ENCODE measurements around the gene NRXN3.

Gene NRXN3

DNA sequence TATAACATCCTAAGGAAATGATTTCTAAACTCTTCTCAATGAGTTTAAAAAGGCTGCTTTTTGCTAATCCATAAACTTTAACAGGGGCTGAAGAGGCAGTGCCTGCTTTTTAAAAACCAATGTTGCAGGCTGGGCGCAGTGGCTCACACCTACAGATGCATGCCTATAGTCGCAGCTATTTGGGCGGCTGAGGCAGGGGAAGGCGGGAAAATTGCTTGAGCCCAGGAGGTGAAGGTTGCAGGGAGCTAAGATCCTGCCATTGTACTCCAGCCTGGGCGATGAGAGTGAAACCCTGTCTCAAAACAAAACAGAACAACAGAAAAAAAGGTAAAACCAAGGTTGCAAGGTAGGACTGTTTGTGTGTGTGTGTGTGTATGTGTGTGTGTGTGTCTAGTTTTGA lies 1509.9 kb downstream of the NRXN3 start:
- DNase-seq: no peak

DNA sequence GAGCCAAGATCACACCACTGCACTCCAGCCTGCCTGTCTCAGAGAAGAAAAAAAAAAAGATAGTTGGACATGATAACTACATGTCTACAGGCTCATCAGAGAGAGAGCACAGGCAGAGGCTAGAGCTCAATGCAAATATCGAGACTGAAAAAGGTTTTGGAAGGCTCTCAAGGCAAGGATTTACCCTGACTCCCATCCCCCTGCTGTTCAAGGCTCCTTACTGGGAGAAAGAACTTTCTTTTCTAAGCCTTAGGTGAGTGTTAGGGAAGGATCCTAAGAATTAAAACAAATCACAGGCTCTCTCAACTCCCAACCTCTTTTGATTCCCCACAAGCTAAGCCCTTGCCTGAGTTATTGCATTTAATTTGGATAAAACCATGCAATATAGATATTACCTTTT lies 1516.0 kb downstream of the NRXN3 start:
- no peak for DNase-seq

DNA sequence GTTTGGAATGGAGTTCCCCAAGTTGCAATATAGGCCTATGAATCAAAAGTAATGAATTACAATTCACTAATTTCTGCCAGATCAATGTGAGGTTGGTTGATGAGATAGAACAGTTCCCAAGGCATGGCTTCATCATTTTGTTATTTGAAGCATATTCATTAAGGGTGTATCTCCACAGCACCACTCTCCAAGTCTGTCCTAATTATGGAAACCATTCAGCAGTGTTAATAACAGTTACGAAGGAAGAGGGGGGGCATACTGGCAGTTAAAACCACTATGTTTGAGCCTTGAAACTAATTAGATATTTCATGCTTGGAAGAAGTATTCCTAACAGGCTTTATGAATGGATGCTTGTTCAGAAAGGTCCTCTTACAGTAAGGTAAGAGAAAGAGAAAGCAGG lies 1520.8 kb downstream of the NRXN3 start:
- DNase-seq: no peak

DNA sequence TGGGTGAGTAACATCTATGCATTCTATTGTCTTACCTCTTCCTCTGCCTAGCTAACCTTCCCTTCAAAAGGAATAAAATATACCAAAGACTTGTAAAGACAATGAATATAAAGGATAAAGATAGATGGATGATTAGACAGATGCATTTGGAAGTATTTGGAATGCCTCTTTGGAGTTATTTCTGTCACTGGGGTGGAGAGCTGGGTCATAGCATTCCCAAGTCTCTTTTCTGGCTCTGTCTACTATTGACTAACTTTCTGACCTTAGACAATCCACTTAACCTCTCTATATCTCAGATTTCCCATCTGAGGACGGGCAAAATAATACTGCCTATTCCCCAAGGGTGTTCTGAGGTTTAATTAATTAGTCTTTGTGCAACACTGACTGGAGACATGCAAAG lies 1523.8 kb downstream of the NRXN3 start:
- no peak for DNase-seq

DNA sequence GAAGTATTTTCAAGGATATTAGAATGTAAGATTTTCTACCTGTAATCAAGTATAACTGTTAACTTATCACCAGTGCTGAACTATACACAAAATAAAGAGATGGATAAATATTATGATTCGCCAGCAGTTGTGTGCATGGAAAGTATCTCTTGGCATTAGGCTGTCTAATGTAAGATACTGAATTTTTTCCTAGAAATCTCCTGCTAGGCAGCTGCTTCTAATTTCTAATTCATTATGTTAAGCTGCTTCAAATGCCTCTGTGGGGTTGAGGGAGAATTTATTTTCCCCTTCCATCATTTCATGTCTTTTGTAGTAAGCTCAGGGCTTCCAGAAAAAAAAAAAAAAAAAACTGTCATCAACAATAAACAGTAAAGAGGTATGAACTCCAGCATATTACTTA lies 1525.1 kb downstream of the NRXN3 start:
- no peak for DNase-seq

DNA sequence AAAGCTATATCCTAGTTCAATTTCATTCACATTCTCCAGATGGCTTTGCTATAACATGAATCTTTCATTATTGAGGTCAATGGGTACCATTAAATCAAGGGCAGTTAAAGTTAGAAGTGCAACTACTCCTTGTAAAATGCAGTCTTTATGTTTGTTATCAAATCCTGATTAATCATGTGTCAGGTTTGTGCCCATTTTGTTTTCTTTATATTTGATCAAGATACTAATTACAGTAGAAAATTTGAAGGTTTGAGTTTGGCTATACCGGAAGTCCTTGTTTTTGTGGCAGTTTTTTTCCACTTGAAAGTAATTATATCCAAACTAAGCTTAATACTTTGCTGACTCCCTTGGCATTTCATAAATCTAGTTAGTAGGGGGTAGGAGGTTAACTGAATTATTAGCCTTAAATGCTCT lies 1528.1 kb downstream of the NRXN3 start:
- no peak for DNase-seq

DNA sequence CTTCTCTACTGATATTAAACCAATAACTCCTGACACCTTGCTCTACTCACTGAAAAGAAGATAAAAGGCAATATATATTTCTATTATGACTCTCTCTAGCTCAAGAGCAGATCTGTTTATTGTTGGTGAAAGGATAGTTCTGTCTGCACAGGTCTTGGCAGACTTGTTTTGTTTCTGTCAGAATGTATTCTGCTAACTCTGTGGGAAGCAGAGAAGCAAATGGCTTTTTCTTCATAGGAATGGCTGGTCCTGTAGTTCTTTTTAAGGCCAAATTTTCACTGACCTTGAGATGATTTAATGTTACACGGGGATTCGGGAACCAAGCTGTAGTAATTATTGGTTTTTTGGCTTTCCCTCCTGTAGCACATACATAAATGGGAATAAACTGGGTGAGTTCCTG lies 1529.0 kb downstream of the NRXN3 start:
- DNase-seq: no peak

DNA sequence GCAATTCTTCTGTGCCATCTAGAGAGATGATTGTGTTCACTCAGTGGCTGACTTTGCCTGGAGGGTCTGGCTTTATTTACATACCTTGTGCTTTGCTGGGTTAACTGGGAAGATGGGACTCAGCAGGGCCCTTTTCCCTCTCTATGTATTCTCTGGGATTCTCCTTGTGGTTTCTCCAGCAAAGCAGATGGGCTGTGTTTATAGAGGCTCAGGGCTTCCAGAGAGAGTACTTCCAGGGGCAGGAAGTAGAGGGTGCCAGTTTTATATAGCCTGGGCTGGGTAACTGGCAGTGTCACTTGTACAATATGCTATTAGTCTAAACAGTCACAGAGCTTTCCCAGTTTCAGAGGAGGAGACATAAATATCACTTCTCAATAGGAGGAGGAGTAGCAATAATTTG lies 1531.2 kb downstream of the NRXN3 start:
- no peak for DNase-seq

DNA sequence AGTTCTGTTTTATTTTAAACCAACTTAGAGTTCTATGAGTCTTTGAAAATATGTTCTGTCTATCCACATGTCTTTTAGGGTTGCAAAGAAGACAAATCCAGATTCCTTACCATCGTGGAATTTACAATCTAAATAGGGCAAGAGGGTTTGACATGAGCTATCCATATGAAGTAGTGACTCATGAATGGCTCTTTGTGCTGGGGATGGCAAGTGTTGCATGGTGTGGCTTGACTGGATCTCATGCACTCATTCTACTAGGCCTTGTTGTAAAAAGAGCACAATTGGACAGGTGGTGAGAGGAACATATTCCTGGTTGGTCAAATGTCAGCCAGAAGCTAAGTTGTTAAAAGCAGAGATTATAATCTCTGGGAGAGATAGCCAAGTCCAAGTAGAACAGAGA lies 1532.0 kb downstream of the NRXN3 start:
- DNase-seq: no peak

DNA sequence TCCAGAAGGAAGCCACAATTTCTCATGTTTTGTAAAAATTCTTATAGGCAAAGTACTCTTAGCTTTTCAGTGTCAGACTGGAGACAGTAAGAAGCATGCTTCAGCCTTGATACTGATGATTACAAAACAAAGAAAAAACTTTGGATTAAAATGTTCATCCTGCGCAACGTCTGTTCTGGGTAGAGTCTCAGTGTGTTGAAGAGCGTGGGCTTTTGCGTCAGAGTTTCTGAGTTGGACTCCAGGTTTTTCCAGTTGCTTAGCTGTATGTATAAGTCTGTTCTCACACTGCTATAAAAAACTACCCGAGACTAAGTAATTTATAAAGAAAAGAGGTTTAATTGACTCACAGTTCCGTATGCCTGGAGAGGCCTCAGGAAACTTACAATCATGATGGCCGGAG lies 1533.0 kb downstream of the NRXN3 start:
- no peak for DNase-seq

DNA sequence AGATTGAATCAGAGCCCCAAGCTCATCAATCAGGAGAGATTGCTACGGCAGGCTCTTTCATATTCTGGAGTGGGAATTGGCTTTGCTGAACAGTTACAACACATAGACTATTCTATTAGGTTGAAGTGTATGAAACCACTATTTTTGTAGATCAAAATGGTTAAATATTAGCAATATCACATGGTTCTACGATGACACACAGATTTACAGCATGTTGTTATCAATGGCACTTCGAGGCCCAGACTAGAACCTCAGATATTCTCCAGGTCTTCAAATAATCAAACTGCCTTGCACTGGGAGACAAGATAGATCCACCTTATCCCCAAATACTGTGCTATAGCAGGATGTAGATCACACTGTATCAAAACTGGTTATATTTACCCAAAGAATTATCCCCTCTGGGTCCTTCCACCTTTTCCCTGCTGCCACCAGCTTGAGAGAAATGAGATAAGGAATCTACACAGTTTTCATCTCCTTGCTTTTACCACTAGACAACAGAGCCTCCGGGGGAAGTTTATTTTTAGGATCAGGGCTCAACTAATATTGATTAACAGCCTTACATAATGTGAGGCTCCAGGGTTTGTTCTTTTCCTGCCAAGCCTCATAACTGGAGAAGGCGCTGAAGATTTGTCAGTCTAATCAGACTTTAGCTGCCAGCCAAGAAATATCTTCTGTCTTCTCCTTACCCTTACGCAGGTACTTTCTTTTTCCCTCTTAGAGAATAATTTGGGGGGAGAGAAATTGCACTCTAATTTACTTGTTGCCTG lies 1534.1 kb downstream of the NRXN3 start:
- DNase-seq: no peak

DNA sequence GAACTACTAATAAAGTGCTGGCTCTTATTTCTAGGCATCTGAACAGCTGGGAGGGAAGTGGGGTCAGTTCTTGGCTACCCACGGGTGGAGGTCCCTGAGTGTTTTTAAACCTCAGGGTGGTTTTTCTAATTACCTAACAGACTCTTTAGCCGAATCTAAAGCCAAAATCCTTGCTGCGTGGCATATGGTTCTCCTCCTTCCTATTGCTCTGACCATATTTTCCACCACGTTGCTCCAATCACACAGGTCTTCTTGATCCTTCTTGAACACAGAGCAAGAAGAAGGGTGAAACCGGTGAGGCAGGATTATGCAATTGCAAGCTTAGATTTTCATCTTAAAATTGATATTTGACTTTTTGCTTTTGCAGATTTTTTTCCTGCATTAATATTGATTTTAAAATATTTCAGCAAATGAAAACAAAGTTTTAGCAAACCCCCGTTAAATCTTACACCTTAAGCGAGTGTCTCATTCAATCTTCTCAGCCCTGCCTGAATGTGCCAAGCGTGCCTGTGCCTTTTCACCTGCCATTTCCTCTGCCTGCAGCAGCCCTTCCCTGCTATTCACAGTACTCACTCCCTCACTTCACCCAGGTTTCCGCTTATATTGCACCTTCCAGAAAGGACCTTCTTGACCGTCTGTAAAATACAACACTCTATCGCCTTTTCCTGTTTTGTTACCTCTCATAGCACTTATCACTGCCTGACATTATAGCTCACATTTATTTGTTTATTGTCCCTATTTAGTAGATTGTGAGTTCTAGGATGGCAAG lies 1535.1 kb downstream of the NRXN3 start:
- DNase-seq: no peak

DNA sequence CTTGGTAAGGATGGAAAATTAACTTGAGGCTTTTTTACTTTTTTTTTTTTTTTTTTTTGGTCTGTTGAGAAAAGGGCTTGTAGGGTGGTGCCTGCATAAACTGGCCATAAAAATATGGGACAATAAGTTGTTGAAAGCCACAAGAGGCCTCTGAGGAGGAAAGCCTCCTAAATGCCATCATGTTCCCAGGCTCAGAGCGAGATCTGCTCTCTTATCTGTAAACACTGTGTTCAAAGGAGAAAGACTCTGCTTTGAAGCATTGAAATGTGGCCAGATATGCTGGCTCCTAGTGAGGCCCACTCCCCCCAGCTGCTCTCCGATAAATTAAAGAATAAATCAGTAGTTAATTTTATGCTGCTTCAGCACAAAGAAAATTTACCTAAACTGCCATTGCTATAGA lies 1536.2 kb downstream of the NRXN3 start:
- no peak for DNase-seq

DNA sequence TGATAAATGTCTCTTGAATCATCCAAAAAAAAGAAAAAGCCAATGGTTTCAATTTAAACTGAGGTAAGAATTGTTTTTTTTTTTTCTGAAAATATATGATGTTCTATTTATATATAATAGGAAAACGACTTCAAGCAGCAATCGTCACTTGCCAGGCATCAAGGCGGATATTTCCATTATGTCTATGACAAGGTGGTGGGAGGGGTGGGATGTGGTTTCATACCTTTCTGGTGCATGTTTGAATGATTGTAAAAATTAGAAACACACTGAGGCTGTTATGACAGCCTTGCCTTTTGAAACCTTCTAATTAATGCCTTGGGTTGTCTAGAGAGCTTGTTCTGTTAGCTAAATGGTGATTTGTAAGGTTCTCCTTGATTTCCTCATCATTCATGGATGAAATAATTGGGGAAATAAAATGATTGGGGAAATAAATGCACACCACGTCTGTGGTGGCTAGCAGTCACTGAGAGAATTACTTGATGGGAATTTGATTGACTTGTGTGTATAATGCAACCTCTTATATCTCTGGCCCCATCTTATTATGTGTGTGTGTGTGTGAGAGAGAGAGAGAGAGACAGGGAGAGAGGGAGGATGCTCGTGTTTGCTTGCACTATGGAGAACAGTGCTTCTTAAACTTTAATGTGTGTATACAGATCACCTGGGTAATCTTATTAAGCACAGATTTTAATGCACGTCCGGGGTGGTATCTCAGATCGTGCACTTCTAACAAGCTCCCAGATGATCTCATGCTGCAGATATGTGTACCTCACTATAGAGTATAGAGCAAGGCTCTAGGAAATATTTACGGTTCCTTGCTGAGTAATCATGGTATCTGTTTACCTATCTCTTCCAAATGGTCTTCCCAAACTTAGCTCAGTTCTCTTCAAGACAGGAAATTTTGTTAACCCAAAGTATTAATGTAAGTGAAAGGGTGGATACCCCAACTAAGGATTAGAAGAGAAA lies 1538.5 kb downstream of the NRXN3 start:
- DNase-seq: no peak

DNA sequence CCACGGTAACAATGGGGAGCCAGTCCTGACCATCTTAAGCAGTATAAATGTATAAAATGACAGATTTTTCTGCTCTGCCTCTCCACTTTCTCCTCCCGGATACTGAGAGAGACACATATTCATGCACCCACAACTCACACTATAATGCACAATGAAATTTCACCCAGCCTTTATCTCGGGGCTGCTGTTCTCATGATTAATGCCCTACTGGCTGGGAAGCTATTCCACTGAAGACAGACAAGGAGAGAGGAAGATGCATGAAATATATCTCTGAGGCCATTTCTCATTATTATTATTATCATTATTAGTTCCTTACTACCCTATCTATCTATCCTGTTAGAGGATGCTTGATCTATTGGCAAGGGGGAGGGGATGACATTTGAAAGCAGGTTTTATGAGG lies 1539.4 kb downstream of the NRXN3 start:
- no peak for DNase-seq

DNA sequence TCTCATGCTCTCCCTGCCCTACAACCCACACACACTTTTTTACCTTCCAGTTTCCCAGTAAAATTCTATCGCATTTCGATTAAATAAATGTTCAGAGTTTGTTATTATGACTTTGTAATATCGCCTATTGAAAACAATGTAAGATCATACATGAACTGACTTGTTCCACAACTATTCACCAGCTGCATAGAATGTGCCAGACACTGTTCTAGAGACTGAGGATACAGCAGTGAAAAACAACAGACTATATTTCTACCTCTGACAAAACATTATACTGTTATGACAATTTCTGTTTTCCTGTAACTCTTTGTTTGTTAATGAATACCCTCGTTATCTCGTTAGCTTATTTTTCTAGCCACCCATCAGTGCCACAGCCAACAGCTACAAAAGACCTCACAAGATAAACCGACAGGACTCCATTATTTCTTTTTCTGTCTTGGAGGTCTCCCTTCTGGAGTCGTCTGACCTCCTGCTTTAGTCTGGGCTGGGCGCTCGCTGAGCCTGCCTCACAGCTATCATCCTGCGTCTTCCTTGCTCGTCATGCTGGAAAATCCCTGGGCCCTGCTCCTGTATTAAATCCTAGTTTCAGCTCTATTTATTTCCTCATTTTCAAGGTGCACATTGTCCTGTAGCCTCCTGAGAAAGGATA lies 1542.3 kb downstream of the NRXN3 start:
- no peak for DNase-seq

DNA sequence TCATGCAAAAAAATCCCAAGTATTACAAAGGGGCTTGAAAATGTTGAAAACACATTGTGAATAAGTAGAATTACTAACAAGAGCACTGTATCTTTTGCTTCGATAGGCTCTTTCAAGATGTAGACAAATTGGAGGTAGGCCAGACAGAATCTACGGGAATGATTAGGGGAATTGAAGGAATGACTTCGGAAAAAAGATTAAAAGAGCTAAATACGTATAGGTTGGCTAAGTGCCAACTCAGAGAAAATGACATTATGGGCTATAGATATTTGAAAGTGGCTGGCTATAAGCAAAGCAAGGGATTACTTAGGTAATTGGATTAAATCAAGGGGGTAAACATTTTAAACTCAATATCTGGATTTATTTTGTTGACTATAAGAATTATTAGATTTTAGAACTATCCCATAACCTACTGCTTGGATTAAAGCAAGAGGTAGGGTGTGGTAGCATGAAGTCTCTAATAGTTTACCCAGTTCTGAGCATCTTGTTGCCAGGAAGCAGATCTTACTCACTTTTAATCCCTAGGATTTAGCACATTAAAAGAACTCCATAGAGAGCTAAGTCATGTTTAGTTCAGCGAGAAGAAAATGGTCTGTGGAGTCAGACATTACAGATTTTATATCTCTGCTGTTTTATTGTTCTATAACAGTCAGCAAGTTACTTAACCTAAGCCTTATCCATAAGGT lies 1551.4 kb downstream of the NRXN3 start:
- DNase-seq: no peak

DNA sequence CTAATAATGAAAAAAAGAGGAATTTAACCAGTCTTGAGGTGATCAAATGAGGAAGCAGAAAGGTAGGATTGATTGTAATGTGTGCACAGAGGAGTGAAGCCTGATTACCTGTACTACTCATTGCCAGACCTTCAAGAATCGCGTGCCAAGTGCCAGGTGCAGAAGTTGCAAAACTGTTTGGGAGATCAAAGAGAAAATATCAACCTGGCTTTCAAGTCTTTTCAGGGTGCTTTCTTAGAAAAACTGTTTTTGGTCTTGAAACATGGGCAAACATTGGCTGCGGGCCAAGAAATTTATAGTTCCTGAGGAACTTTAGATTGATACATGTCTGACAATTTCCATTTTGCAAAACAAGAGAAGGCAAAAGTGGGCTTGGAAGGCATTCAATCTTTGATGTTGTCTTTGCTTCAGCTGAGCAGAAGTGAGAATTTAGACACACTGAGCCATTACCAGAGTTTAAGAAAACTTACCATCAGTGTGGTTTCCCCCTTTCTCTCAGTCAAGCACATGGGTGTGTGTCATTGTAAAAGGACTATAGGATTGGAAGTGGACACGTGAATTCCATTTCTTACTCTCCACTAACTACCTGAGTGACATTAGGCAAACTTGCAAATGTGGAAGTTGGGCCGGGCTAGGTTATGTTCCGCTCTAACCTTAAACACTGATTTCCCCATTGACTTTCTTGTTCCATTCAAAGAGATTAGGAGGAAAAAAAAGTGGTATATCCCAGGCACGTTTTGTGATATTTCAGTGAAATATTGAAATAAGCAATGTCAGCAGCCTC lies 1555.0 kb downstream of the NRXN3 start:
- no peak for DNase-seq

DNA sequence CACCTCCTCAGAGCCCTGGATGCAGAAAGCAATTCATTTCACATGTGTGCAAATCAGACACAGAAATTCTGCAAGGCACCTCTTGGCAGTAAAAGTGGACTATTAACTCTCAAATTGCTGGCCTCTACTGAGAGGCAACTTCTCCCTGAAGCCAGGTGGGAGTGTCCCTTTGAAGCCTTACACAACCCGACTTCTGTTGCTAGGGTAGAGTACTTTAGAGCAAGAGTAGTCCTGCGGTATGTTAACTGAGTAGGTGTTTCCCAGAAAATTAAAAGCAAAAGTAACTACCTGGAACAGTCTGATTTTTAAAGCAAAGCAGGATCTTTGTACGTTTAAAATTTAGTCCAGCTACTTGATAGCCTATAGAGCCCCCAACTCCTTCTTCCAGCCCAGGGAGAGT lies 1557.7 kb downstream of the NRXN3 start:
- DNase-seq: no peak

DNA sequence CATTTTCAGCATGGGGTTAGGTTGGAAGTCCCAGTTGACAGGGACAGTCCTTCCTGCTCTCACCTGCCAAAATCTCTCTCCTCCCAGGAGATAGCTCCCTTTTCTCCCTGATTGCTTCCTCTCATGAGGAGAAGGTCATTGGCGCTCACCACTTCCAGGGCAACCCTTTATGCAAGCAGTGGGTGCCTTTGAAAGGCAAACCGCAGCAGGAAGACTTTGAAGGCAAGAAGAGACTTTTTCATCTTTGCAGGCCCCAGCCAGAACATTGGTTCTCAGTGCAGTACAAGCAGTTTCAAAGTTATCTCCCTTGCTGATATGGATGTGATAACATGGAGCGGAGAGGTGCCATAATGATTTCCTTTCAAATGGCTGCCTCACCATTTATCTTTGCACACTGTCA lies 1558.2 kb downstream of the NRXN3 start:
- DNase-seq: no peak

DNA sequence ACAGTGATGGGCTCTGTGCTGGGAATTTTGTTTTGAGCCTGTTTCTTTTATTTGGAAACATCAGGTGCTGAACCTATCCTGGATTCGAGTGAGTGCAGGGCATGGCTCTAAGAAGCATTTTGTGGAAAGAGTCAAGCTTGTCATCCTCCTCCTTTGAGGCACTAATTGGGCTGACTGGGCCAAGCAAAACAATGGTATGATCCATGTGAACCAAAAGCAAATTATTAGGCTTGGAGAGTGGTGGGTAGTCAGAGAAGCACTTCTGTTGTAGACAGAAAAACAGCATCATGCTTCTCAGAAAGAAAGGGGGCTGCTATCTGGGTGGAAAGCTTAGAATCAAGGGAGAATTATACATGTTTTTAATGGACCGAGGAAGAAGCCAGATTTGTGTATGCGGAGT lies 1559.6 kb downstream of the NRXN3 start:
- no peak for DNase-seq

Measured in activated CD4-positive, alpha-beta T cell treated with anti-CD3 and anti-CD28 coated beads, Interleukin-2, amount 50 U/mL, for 48 hours (primary cell).